HepG2 (cell line): Measurements from ENCODE around the gene COMMD4. TPM values are rescaled to one million over a fixed set of nuclear protein-coding genes. Genes with fewer than 3 reads are reported as not detected.
A peak's percentile ranks its signal among the peaks of the same experiment; 100 is the strongest.

Experiments
- CHCHD3 ChIP-seq: sonication (generic); formaldehyde crosslinking; IDR thresholded peaks from 2 replicates; pipeline ENCODE4 v1.8.0; 2022; ENCODE audit warnings: mild to moderate bottlenecking, missing genetic modification reagents, moderate library complexity
- ETV5 ChIP-seq: IDR thresholded peaks from 2 replicates; pipeline ENCODE4 v1.6.1; 2018; ENCODE audit warnings: missing biosample characterization, missing genetic modification reagents, inconsistent platforms, borderline replicate concordance
- FOXA3 ChIP-seq: IDR thresholded peaks from 2 replicates; pipeline ENCODE4 v1.6.1; 2016; ENCODE audit warnings: missing genetic modification reagents, missing compliant biosample characterization
- HNF4G ChIP-seq, 2 experiments: sonication (generic) in 1 of 2; formaldehyde crosslinking in 1 of 2; IDR thresholded peaks; 2 replicates each; pipeline versions ENCODE4 v1.4.0 to v1.6.1; 2011 to 2020; ENCODE audit warnings: borderline replicate concordance in 2 of 2, low read depth in 2 of 2, mild to moderate bottlenecking in 2 of 2, low read length in 1 of 2, missing genetic modification reagents in 1 of 2, moderate library complexity in 1 of 2
- KLF12 ChIP-seq: sonication (generic); formaldehyde crosslinking; IDR thresholded peaks from 2 replicates; pipeline ENCODE4 v1.4.0; 2020; ENCODE audit warnings: missing genetic modification reagents, borderline replicate concordance
- NKX3-1 ChIP-seq: sonication (generic); formaldehyde crosslinking; IDR thresholded peaks from 2 replicates; pipeline ENCODE4 v1.5.0; 2020; ENCODE audit warnings: missing genetic modification reagents
- SOX5 ChIP-seq: IDR thresholded peaks from 2 replicates; pipeline ENCODE4 v1.6.1; 2016; ENCODE audit warnings: borderline replicate concordance
- TCF7 ChIP-seq: sonication (generic); IDR thresholded peaks from 2 replicates; pipeline ENCODE4 v1.6.1; 2016; ENCODE audit warnings: antibody characterized with exemption, low read depth
- ZBTB20 ChIP-seq: sonication (generic); formaldehyde crosslinking; IDR thresholded peaks from 2 replicates; pipeline ENCODE4 v1.8.1; 2023; ENCODE audit warnings: missing genetic modification reagents, low read depth, mild to moderate bottlenecking, borderline replicate concordance
- ZMAT3 ChIP-seq: sonication (generic); formaldehyde crosslinking; conservative IDR thresholded peaks from 2 replicates; pipeline ENCODE4 v1.7.0; 2021; ENCODE audit warnings: missing genetic modification reagents
- ZNF629 ChIP-seq: sonication (generic); formaldehyde crosslinking; conservative IDR thresholded peaks from 2 replicates; pipeline ENCODE4 v1.5.0; 2020; ENCODE audit warnings: missing genetic modification reagents
- ZNF83 ChIP-seq: sonication (generic); formaldehyde crosslinking; IDR thresholded peaks from 2 replicates; pipeline ENCODE4 v1.4.0; 2020; ENCODE audit warnings: missing genetic modification reagents, mild to moderate bottlenecking, borderline replicate concordance
- ZNF891 ChIP-seq: sonication (generic); formaldehyde crosslinking; IDR thresholded peaks from 2 replicates; pipeline ENCODE4 v1.5.0; 2020; ENCODE audit warnings: mild to moderate bottlenecking, missing genetic modification reagents
- polyA plus RNA-seq, 8 experiments: library from polyadenylated mRNA; depleted of rRNA in 3 of 8; stranded (reverse) in 7 of 8; unstranded in 1 of 8; fragments of >200 nt; fragmentation: Illumina TruSeq in 4 of 8; extraction: Trizol in 4 of 8; gene quantifications; 2 replicates each; pipeline versions ENCODE4 v1.2.1 to v1.2.3, GENCODE V29; 2011 to 2016; ENCODE audit warnings: low read depth in 4 of 8, missing spikeins in 1 of 8, mixed read lengths in 1 of 8; ENCODE audit not compliant: insufficient read depth in 1 of 8
- total RNA-seq, 5 experiments: library from RNA; depleted of rRNA; stranded (reverse); fragments of >200 nt; fragmentation: Illumina TruSeq; extraction: Trizol; gene quantifications; 2 replicates each; pipeline ENCODE4 v1.2.3, GENCODE V29; 2016; ENCODE audit warnings: low read depth in 1 of 5
- TF ChIP-seq, protein P1 (sequence below): IDR thresholded peaks from 2 replicates; pipeline ENCODE4 v1.4.0; 2020; ENCODE audit warnings: mild to moderate bottlenecking, missing genetic modification reagents
- TF ChIP-seq, protein P2 (sequence below), 2 experiments: fragments of 450-650 bp in 1 of 2; sonication (generic) in 1 of 2; formaldehyde crosslinking in 1 of 2; IDR thresholded peaks; 2 replicates each; pipeline versions ENCODE4 v1.6.1 to v1.8.0; 2016 to 2022; ENCODE audit warnings: antibody characterized with exemption in 1 of 2, mild to moderate bottlenecking in 1 of 2, missing genetic modification reagents in 1 of 2

COMMD4 gene
- total and polyA plus RNA-seq, 2 of the 13 experiments (the other 11 are each of a cell fraction or from before 2014, with no cell fraction given) = 45.8 to 89.9 TPM

DNA sequence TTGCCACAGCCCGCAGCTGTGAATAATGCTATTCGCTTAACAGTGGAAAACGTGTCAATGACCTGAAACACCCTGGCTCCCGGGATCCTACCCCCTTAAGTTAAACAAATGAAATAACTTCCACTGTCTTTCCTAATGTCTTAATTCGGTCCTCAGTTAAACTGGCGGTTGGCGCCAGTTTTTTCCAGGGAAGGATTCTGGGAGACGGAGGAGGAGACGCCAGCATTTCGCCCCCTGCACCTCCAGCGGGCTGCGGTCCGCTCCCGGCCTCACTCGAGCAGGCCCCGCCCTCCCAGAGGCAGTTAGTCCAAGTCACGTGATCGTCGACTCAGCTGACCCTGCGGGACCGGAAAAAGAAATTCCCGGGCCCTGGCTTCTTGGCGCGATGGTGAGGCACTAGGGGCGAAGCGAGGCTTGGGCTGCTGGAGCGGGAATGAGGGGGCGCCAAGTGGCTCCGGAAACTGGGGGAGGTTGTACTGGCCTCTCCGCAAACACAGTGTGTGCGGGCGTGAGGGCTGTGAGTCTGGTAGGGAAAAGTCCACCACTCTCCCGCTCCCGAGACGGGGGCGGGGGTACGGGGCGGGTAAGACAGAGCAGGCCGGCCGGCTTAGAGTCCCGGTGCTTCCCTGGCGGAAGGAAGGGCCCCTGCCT is at the start of gene COMMD4 (continued):
- TF ChIP-seq CHCHD3 (CRISPR knock-in tag) (no peak), TCF7 (no peak), FOXA3 (peak; percentile 71), HNF4G (IDR thresholded peaks at IDR 0.05; ENCODE audit: borderline replicate concordance, low read depth, low read length) (no peak), HNF4G (CRISPR knock-in tag; IDR thresholded peaks at IDR 0.05; ENCODE audit: borderline replicate concordance, low read depth) (0 out of 2 replicates have a peak, but pooled peaks have one; percentile 41), SOX5 (peak; percentile 65; the same call in 1 of the 2 replicates), ZNF891 (CRISPR knock-in tag) (peak; percentile 65; the same call in 1 of the 2 replicates), ZNF83 (CRISPR knock-in tag) (peak; percentile 83; the same call in 1 of the 2 replicates), ZMAT3 (peak; percentile 84; the same call in 1 of the 2 replicates), ETV5 (CRISPR knock-in tag) (peak; percentile 93), NKX3-1 (CRISPR knock-in tag) (peak; percentile 65; the same call in 1 of the 2 replicates), ZNF629 (no peak), ZBTB20 (peak; percentile 74; the same call in 1 of the 2 replicates), KLF12 (CRISPR knock-in tag) (peak; percentile 84)
- TF ChIP-seq, protein P1, sequence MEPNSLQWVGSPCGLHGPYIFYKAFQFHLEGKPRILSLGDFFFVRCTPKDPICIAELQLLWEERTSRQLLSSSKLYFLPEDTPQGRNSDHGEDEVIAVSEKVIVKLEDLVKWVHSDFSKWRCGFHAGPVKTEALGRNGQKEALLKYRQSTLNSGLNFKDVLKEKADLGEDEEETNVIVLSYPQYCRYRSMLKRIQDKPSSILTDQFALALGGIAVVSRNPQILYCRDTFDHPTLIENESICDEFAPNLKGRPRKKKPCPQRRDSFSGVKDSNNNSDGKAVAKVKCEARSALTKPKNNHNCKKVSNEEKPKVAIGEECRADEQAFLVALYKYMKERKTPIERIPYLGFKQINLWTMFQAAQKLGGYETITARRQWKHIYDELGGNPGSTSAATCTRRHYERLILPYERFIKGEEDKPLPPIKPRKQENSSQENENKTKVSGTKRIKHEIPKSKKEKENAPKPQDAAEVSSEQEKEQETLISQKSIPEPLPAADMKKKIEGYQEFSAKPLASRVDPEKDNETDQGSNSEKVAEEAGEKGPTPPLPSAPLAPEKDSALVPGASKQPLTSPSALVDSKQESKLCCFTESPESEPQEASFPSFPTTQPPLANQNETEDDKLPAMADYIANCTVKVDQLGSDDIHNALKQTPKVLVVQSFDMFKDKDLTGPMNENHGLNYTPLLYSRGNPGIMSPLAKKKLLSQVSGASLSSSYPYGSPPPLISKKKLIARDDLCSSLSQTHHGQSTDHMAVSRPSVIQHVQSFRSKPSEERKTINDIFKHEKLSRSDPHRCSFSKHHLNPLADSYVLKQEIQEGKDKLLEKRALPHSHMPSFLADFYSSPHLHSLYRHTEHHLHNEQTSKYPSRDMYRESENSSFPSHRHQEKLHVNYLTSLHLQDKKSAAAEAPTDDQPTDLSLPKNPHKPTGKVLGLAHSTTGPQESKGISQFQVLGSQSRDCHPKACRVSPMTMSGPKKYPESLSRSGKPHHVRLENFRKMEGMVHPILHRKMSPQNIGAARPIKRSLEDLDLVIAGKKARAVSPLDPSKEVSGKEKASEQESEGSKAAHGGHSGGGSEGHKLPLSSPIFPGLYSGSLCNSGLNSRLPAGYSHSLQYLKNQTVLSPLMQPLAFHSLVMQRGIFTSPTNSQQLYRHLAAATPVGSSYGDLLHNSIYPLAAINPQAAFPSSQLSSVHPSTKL (CRISPR knock-in tag) = peak; percentile 71; the same call in 1 of the 2 replicates
- TF ChIP-seq, protein P2, sequence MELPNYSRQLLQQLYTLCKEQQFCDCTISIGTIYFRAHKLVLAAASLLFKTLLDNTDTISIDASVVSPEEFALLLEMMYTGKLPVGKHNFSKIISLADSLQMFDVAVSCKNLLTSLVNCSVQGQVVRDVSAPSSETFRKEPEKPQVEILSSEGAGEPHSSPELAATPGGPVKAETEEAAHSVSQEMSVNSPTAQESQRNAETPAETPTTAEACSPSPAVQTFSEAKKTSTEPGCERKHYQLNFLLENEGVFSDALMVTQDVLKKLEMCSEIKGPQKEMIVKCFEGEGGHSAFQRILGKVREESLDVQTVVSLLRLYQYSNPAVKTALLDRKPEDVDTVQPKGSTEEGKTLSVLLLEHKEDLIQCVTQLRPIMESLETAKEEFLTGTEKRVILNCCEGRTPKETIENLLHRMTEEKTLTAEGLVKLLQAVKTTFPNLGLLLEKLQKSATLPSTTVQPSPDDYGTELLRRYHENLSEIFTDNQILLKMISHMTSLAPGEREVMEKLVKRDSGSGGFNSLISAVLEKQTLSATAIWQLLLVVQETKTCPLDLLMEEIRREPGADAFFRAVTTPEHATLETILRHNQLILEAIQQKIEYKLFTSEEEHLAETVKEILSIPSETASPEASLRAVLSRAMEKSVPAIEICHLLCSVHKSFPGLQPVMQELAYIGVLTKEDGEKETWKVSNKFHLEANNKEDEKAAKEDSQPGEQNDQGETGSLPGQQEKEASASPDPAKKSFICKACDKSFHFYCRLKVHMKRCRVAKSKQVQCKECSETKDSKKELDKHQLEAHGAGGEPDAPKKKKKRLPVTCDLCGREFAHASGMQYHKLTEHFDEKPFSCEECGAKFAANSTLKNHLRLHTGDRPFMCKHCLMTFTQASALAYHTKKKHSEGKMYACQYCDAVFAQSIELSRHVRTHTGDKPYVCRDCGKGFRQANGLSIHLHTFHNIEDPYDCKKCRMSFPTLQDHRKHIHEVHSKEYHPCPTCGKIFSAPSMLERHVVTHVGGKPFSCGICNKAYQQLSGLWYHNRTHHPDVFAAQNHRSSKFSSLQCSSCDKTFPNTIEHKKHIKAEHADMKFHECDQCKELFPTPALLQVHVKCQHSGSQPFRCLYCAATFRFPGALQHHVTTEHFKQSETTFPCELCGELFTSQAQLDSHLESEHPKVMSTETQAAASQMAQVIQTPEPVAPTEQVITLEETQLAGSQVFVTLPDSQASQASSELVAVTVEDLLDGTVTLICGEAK (IDR thresholded peaks at IDR 0.05) = no peak
- TF ChIP-seq, protein P2 (CRISPR knock-in tag; IDR thresholded peaks at IDR 0.05) = peak; percentile 84
